Measurements from ENCODE around the gene SFMBT2. TPM values are rescaled to one million over a fixed set of nuclear protein-coding genes. Genes with fewer than 3 reads are reported as not detected.

SFMBT2 gene
- total and polyA plus RNA-seq, 2 of the 13 experiments (the other 11 are each of a cell fraction or from before 2014, with no cell fraction given): 0.01 to 0.02 TPM

DNA sequence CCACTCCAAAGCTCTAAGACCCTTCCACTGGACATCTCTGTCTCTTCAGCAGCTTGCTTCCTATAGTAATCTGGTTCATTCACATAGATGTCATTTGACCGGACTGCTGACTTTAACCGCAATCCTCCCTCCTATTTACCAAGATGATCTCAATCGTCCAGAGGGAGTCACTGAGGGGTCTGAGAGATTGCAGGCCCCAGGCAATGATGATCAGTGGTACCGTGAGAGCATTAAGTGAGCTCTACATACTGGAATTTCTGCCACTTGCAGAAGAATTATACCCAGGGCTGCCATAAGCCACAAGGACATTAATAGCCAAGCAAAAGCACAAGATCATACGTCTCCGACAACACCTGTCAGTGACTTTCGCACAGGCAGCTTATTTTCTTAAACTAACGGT, 245.9 kb downstream of the SFMBT2 start:
- 58% methylated on average over 8 of the region's 8 CpGs for WGBS (ENCODE audit: low lambda C conversion rate)
- CTCF ChIA-PET (ENCODE audit: low intra/inter-chr PET ratio, low total read pairs): no interaction called here
- no TSS peak for BruUV-seq (replicated peaks)

More for the DNA sequence above, 245.9 kb downstream of the SFMBT2 start:
- H3K79me2 ChIP-seq (ENCODE audit: insufficient read depth, low read length): no peaks in the 10 kb centered on the region
- POLR2A ChIA-PET: no interaction called here
- H3K4me1 ChIP-seq (ENCODE audit: insufficient read depth, low read length): no peaks in the 10 kb centered on the region
- no peak overlapping the region for H3K4me2 ChIP-seq (ENCODE audit: low read depth, low read length)
- H3K4me3 ChIP-seq (replicated peaks in 1 of 3; ENCODE audit: insufficient read depth in 1 of 3, low read depth in 2 of 3, low read length in 3 of 3): no peak overlapping the region
- in situ Hi-C loops (cut with HindIII; ENCODE audit: extremely low pct_ligation_motif_present, low pct_unique_long_range_greater_than_20kb): no loop called here
- no peak overlapping the region for H3K27ac ChIP-seq (ENCODE audit: extremely low read length, insufficient read depth, low read length)
- peaks cover 0 to 7% of the 10 kb centered on the region in 2 experiments; a peak in 1 of 5 replicates for H3K27me3 ChIP-seq (ENCODE audit: control insufficient read depth in 1 of 2, insufficient read depth in 2 of 2, low read length in 2 of 2)
- no peak overlapping the region for H3K9ac ChIP-seq (ENCODE audit: insufficient read depth, low read depth, low read length)
- H3K9me3 ChIP-seq (ENCODE audit: low read length): no peaks in the 10 kb centered on the region
- no peak overlapping the region for H2AFZ ChIP-seq (ENCODE audit: low read length)
- H3K36me3 ChIP-seq (replicated peaks in 1 of 2; ENCODE audit: control insufficient read depth in 1 of 2, insufficient read depth in 2 of 2, low read length in 2 of 2): no peaks in the 10 kb centered on the region
- DNase-seq (ENCODE audit: low spot score): no peak
- no peak for FAIRE-seq
- ATAC-seq: no peak
- no peaks in the 10 kb centered on the region for H4K20me1 ChIP-seq (ENCODE audit: insufficient read depth, low read length)
- TF ChIP-seq, protein P1, sequence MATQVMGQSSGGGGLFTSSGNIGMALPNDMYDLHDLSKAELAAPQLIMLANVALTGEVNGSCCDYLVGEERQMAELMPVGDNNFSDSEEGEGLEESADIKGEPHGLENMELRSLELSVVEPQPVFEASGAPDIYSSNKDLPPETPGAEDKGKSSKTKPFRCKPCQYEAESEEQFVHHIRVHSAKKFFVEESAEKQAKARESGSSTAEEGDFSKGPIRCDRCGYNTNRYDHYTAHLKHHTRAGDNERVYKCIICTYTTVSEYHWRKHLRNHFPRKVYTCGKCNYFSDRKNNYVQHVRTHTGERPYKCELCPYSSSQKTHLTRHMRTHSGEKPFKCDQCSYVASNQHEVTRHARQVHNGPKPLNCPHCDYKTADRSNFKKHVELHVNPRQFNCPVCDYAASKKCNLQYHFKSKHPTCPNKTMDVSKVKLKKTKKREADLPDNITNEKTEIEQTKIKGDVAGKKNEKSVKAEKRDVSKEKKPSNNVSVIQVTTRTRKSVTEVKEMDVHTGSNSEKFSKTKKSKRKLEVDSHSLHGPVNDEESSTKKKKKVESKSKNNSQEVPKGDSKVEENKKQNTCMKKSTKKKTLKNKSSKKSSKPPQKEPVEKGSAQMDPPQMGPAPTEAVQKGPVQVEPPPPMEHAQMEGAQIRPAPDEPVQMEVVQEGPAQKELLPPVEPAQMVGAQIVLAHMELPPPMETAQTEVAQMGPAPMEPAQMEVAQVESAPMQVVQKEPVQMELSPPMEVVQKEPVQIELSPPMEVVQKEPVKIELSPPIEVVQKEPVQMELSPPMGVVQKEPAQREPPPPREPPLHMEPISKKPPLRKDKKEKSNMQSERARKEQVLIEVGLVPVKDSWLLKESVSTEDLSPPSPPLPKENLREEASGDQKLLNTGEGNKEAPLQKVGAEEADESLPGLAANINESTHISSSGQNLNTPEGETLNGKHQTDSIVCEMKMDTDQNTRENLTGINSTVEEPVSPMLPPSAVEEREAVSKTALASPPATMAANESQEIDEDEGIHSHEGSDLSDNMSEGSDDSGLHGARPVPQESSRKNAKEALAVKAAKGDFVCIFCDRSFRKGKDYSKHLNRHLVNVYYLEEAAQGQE (IDR thresholded peaks at IDR 0.05; ENCODE audit: borderline replicate concordance in 1 of 2, low read depth in 1 of 2, low read length in 2 of 2): no peak
- TF ChIP-seq, protein P2, sequence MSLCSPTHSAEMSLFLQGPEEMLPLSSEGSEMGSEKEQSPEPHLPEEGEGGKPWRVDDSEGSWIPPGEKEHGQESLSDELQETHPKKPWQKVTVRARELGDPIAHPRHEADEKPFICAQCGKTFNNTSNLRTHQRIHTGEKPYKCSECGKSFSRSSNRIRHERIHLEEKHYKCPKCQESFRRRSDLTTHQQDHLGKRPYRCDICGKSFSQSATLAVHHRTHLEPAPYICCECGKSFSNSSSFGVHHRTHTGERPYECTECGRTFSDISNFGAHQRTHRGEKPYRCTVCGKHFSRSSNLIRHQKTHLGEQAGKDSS (CRISPR knock-in tag; IDR thresholded peaks at IDR 0.05; ENCODE audit: borderline replicate concordance, low read depth): no peak
- TF ChIP-seq ZFP36L1 (CRISPR knock-in tag; IDR thresholded peaks at IDR 0.05): no peak
- intact Hi-C loops (cut with micrococcal nuclease; ENCODE audit: unreplicated experiment): no loop called here

Measured in HepG2 (cell line).